ENCODE measurements around the gene CD200R1L. TPM values are rescaled to one million over a fixed set of nuclear protein-coding genes. Genes with fewer than 3 reads are reported as not detected.

The CD200R1L gene
- total RNA-seq, 2 experiments from 2014 or later: not detected

- H3K36me3 Mint-ChIP-seq (ENCODE audit: low read depth): no peaks in the 10 kb centered on the region
- H3K27ac Mint-ChIP-seq: no peak overlapping the region
- POLR2A ChIA-PET: no interaction called here
- no peak for DNase-seq
- TF ChIP-seq CTCF (IDR thresholded peaks at IDR 0.05): no peak
- H3K4me3 Mint-ChIP-seq: no peak overlapping the region
- no peak for ATAC-seq
- intact Hi-C loops (cut with micrococcal nuclease): no loop called here
- peaks cover 13% of the 10 kb centered on the region for H3K9me3 Mint-ChIP-seq
- no peaks in the 10 kb centered on the region for H3K27me3 Mint-ChIP-seq
- CTCF ChIA-PET: no interaction called here
- peaks cover 14% of the 10 kb centered on the region for H3K4me1 Mint-ChIP-seq (ENCODE audit: low read depth)
These were observed 54.9 kb downstream of the CD200R1L start for GRCh38 chr3:112791736-112792135.

- no peak for ATAC-seq
- H3K36me3 Mint-ChIP-seq (ENCODE audit: low read depth): no peaks in the 10 kb centered on the region
- ChIA-PET POLR2A (no interaction called here), CTCF (no interaction called here)
- peaks cover 13% of the 10 kb centered on the region for H3K9me3 Mint-ChIP-seq
- no peak overlapping the region for H3K27ac Mint-ChIP-seq
- DNase-seq: no peak
- intact Hi-C loops (cut with micrococcal nuclease): no loop called here
- no peak overlapping the region for H3K4me3 Mint-ChIP-seq
- TF ChIP-seq CTCF (IDR thresholded peaks at IDR 0.05): no peak
- no peaks in the 10 kb centered on the region for H3K27me3 Mint-ChIP-seq
- peaks cover 13% of the 10 kb centered on the region for H3K4me1 Mint-ChIP-seq (ENCODE audit: low read depth)
These were observed 56.9 kb downstream of the CD200R1L start for GRCh38 chr3:112789787-112790186.

GRCh38 chr3:112786881-112787579, 59.6 kb downstream of the CD200R1L start:
- POLR2A ChIA-PET: no interaction called here
- H3K27me3 Mint-ChIP-seq: no peaks in the 10 kb centered on the region
- intact Hi-C loops (cut with micrococcal nuclease): no loop called here
- no peak for TF ChIP-seq CTCF (IDR thresholded peaks at IDR 0.05)
- ATAC-seq (no peak), DNase-seq (no peak)
- H3K4me3 Mint-ChIP-seq: no peak overlapping the region
- CTCF ChIA-PET: interaction anchor here (2.5 kb wide), 1 partner anchor 52 kb away, joined by 6 read pairs; no protein-coding TSS in a partner anchor
- no peak overlapping the region for H3K27ac Mint-ChIP-seq
- H3K9me3 Mint-ChIP-seq: peaks cover 13% of the 10 kb centered on the region
- H3K4me1 Mint-ChIP-seq (ENCODE audit: low read depth): no peaks in the 10 kb centered on the region
- no peaks in the 10 kb centered on the region for H3K36me3 Mint-ChIP-seq (ENCODE audit: low read depth)

GRCh38 chr3:112786002-112786590, 60.6 kb downstream of the CD200R1L start:
- no peaks in the 10 kb centered on the region for H3K4me1 Mint-ChIP-seq (ENCODE audit: low read depth)
- H3K9me3 Mint-ChIP-seq: peaks cover 13% of the 10 kb centered on the region
- DNase-seq (no peak), ATAC-seq (no peak)
- no peak overlapping the region for H3K4me3 Mint-ChIP-seq
- H3K27ac Mint-ChIP-seq: no peak overlapping the region
- TF ChIP-seq CTCF (IDR thresholded peaks at IDR 0.05): no peak
- H3K27me3 Mint-ChIP-seq: no peaks in the 10 kb centered on the region
- POLR2A ChIA-PET: no interaction called here
- no peaks in the 10 kb centered on the region for H3K36me3 Mint-ChIP-seq (ENCODE audit: low read depth)
- intact Hi-C loops (cut with micrococcal nuclease): no loop called here
- CTCF ChIA-PET: interaction anchor here (0.8 to 1.1 kb wide), 2 partner anchors 16 to 143 kb away, joined by 3 read pairs; no protein-coding TSS in a partner anchor

GRCh38 chr3:112785321-112786001, 61.2 kb downstream of the CD200R1L start:
- no peak for TF ChIP-seq CTCF (IDR thresholded peaks at IDR 0.05)
- H3K27ac Mint-ChIP-seq: no peak overlapping the region
- ATAC-seq (no peak), DNase-seq (no peak)
- CTCF ChIA-PET: interaction anchor here (0.8 to 1.2 kb wide), 3 partner anchors 13 to 143 kb away, joined by 3 read pairs; no protein-coding TSS in a partner anchor
- POLR2A ChIA-PET: no interaction called here
- H3K36me3 Mint-ChIP-seq (ENCODE audit: low read depth): no peaks in the 10 kb centered on the region
- no peak overlapping the region for H3K4me3 Mint-ChIP-seq
- H3K9me3 Mint-ChIP-seq: peaks cover 13% of the 10 kb centered on the region
- H3K4me1 Mint-ChIP-seq (ENCODE audit: low read depth): no peaks in the 10 kb centered on the region
- no peaks in the 10 kb centered on the region for H3K27me3 Mint-ChIP-seq
- intact Hi-C loops (cut with micrococcal nuclease): no loop called here
